Activated CD8-positive, alpha-beta memory T cell treated with anti-CD3 and anti-CD28 coated beads for 24 hours (primary cell): Measurements from ENCODE around the gene TMEM37.
A peak's percentile ranks its signal among the peaks of the same experiment; 100 is the strongest.
"Not testable (repeated sequence)": the region's sequence is repeated elsewhere in the genome, so short reads cannot be mapped to it uniquely, and the experiment has no call there.

ENCODE experiments used
- DNase-seq: peaks from one replicate; pipeline ENCODE4 v3.0.0-alpha.2; 2020

Gene TMEM37, protein sequence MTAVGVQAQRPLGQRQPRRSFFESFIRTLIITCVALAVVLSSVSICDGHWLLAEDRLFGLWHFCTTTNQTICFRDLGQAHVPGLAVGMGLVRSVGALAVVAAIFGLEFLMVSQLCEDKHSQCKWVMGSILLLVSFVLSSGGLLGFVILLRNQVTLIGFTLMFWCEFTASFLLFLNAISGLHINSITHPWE

DNA sequence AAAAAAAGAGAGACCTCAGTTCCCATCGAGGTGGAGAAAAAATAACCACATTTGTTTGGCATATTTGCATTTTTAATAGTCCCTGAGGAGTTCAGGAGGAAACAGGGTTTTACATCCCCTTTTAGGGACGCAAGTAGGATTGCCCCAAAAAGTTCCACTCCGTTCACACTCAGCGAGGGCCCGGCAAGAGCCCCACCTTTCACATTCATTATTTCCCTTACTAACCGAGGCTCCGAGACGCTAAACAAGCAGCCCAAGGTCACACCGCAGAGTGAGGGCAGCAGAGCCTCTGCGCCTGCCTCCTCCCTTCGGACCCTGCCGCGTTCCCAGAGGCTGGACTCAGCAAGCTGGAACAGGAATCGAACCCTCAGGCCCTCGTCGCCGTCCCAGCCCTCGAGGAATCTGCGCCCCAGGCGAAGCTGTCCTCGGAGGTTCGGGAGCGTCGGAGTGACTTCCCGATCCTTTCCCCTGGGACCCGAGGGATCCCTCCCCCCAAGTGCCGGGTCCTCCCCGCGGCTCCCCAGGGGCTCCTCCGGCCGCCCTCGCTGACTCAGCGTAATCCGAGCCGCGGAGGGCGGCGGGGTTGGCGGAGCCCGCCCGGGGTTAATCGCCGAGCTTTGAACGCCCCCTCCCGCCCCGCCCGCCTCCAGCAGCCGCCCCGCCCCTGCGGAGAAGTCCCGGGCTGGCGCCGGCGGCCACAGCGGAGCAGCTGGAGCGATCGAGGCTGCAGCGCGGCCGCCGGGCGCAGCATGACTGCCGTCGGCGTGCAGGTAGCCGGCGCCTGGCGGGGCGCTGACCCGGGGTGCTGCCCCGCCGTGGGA is at the start of gene TMEM37:
Gene TMEM37, plus strand, starts transcription at position 700 of the 821 bp plus-strand sequence. Its CDS starts 50 bp downstream, at position 750.
- peak; percentile 58 for DNase-seq

DNA sequence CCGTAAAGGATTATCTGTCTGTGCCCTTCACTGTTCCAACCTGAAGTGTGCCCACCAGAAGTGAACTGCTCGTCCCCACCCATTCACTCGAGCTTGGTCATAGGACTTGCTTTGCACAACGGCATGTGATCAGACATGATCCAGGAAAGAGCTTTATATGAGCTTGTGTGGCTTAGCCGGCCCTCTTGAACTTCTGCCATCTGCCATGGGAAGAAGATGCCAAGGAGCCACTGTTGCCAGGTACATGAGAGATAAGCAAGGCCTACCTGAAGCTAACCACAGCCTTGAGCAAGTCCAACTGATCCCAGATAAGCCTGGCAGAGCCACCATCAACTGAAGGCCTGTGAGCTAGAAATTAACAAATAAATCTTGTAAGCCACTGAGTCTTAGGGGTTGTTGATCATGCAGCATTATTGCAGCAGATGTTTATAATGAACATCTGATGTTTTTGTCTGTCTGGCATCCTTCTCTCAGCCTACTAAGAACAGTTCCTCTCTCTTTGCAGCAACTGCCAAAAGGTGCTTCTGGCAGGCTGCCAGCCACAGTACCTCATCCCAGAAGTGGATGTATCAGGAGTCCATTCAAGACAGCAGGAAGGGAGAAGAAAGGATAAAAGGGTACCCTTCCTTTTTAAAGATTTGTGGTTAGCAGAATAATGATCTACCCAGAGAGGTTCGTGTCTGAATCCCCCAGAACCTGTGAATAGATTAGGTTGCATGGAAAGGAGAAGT is 48.1 kb upstream of the TMEM37 start:
- DNase-seq: no peak

DNA sequence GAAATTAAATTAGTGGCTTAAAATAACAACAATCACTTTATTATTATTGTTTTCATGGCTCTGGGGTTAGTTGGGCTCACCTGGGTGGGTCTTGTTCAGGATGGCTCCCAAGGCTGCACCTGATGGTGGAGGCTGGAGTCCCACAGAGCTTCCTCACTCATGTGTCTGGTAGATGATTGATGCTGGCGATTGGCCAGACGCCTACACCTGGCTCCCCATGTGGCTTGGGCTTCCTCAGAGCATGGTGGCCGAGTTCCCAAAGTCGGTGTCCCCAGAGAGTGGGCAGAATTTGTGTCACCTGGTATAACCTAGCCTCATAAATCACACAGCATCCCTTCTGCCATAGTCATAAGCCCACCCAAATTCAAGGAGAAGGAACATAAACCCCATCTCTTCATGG is 46.7 kb upstream of the TMEM37 start:
- peak; percentile 40 for DNase-seq

DNA sequence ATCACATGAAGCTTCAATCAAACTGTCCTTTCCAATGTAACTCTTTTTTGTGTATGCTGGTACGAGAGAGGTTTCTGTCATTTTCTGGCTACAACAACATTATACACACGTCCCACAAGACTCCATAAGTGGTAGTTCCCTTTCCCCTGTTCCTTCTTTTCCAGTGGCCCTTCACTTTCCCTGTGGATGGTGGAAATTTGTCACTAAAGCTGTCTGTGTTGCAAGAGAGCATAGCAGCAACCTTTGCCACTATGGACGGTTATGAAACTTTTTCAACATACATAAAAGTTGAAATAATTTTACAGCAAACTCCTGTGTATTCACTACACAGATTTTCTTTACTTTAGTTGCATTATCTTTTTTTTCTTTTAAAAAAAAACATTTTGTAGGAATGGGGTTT is 46.2 kb upstream of the TMEM37 start:
- DNase-seq: no peak

DNA sequence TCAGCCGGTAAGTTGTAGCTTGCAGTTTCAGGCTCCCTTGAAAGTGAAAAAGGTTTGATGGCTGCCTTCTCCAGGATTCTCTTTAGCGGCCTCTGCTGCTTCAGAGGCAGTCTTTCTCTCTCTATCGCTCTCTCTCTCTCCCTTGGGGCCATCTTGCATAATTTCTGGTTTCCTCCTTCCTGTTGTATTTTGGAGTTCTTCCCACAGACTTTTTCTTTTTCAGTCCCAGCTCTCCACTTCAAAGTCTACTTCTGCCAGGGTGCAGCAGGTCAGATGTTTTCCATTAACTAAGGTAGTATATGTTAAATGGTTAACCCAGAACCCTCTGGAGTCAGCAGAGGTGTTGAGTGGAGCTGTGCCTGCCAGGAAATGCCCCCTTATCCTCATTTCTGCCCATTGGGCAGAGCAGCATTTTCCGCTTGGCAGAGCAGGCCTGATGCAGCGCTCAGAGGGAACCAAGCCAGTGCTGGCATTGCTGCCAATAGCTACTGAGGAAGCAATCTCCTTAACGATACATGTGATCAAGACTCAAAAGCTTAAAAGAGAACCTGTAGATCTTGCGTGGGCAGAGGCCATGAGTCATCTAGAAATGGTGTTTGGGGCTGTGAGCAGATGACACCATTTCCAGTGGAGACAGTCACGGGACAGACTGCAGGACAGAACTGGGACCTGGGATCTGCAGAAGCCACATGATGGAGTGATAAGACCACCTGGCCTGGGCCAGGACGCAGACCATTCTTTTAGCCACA is 44.1 kb upstream of the TMEM37 start:
- DNase-seq: peak; percentile 57

DNA sequence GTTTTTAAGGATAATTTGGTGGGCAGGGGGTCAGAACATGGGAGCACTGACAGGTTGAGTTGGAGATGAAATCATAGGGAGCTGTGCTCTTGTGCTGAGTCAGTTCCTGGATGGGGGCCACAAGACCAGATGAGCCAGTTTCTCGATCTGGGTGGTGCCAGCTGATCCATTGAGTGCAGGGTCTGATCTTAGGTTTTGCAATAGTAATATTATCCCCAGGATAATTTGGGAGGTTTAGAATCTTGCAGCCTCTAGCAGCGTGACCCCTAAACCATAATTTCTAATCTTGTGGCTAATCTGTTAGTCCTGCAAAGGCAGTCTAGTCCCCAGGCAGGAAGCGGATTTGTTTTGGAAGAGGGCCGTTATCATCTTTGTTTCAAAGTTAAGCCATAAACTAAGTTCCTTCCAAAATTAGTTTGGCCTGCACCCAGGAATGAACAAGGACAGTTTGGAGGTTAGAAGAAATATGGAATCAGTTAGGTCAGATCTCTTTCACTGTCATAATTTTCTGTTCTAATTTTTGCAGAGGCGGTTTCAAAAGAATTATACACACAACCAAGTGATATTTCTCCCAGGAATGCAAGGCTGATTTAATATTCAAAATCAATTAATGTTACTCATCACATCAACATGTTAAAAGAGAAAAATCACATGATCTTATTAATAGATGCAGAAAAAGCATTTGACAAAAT is 41.9 kb upstream of the TMEM37 start:
- DNase-seq: peak; percentile 32

DNA sequence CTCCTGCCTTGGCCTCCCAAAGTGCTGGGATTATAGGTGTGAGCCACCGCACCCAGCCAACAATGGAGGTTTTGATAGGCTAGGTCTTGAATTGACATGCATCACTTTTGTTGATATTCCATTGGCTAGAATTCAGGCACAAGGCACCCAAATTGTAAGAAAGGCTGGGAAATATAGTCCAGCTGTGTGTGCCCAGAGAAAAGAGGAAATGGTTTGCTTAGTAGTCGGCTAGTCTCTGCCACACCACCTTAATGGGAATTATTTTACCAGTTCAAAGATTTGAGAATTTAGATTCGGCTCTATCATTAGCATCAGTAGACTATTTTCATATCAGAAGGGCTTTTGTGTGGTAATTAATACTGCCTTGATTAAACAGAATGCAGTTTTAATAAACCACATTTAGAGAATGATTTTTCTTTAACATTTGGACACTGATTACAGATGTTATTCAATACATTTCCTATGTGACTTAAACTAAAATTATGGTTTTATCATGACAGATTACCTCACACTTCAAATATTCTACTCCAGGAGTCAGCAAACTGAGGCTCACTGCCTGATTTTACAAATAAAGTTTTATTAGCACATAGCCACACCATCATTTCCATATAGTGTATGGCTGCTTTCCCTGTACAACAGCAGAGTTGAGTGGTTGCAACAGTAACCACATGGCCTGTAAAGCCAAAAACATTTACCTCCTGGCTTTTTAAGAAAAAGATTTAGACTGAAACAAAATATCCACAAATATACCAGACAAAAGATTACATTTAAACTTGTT is 37.5 kb upstream of the TMEM37 start:
- no peak for DNase-seq

DNA sequence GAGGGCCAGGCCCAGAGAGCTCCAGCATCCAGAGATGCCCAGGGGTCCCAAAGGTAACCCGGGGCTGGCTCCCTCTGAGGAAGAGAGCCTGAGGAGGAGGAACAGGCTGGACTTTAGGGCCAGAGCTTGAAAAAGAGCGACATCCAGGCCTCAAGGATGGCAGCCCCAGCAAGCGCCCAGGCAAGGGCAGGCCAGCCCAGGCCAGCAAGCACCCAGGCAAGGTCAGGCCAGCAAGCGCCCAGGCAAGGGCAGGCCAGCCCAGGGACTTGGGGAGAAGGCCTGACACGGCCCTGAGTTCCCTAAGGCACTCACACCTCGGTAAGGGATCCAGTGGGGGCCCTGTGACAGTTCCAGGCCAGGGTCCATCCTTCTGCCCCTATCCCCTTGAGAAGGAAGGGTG is 34.5 kb upstream of the TMEM37 start:
- DNase-seq: peak; percentile 47

DNA sequence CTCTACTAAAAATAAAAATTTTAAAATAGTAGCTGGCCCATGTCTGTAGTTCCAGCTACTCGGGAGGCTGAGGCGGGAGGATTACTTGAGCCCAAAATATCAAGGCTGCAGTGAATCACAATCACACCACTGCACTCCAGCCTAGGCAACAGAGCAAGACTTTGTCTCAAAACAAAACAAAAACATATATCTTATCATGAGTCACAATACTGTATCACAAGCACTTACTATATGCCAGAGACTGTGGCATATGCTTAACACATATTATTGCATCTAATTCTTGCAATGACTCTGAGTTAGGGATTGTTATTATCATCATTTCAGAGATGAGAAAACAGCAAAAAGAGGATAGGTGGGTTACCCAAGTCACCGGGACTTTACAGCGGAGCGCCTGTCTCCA is 29.5 kb upstream of the TMEM37 start:
- DNase-seq: no peak

DNA sequence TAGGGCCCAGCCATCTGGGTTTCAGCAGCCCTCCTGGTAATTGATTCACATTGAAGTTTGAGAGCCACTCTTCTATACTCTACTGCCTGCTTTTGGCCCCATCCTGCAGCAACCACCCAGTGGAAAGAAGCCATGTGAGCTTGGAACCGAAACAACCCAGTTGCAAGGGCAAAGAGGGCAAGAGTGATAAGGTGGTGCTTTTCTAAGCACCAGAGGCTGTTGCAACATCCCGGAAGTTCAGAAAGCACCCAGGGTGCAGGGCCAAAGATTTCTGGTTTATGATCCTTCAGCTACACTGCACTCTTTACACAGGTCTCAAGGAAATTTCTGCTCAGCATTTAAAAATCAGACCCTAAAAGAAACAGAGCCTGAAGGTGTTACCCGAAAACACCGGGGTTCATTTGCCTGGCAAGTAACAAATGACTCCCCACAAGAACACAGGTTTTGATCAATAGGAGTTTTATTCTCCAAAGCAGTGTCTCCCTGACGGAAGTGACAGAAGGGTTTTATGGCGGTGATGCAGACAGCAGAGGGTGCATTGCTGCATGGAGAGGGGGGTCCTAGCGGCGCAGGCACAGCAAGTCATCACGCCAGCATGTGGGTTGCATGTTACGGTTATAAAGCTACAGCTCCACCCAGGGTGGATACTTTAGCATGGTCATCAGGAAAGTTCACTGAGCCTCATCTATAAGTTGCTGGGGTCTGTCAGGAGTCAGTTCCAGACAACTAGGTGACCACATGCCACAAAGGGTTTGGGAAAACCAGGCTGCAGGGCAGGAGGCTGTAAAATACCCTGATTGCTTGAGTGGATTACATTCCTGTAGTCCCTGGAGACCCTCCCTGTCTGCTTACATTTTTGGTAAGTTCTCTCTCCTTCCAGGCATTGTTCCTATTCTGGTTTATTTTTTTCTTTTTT is 28.8 kb upstream of the TMEM37 start:
- DNase-seq: peak; percentile 26

DNA sequence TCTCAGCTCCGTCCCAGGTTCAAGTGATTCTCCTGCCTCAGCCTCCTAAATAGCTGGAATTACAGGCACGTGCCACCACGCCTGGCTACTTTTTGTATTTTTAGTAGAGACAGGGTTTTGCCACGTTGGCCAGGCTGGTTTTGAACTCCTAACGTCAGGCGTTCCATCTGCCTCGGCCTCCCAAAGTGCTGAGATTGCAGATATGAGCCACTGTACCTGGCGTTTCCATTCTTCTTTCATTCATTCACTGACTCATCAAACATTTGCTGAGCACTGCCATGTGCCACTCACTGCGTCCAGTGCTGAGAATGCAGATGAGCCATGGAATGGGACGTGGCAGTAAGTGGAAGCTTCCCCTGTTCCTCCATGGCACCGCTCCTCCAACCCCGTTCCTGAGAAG is 28.0 kb upstream of the TMEM37 start:
- not testable (repeated sequence) for DNase-seq

DNA sequence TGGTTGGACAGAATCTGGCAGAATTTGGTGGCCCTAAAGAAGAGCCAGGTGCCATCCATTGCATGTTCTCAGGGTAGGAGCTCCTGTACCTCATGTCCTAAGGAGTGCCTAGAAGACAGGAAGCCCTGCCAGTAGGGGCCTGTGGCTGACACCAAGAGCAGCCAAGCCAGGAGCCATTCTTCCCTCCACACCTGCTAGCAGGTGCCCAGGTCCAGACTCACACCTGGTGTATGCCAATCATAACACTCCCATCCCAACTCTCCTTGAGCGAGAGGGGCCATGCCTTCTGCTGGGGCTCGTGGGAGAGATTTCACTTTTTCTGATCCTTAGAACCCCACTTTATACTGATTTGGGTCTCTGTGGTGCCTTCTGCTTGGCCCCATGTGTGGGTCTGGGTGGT is 26.5 kb upstream of the TMEM37 start:
- DNase-seq: peak; percentile 43

DNA sequence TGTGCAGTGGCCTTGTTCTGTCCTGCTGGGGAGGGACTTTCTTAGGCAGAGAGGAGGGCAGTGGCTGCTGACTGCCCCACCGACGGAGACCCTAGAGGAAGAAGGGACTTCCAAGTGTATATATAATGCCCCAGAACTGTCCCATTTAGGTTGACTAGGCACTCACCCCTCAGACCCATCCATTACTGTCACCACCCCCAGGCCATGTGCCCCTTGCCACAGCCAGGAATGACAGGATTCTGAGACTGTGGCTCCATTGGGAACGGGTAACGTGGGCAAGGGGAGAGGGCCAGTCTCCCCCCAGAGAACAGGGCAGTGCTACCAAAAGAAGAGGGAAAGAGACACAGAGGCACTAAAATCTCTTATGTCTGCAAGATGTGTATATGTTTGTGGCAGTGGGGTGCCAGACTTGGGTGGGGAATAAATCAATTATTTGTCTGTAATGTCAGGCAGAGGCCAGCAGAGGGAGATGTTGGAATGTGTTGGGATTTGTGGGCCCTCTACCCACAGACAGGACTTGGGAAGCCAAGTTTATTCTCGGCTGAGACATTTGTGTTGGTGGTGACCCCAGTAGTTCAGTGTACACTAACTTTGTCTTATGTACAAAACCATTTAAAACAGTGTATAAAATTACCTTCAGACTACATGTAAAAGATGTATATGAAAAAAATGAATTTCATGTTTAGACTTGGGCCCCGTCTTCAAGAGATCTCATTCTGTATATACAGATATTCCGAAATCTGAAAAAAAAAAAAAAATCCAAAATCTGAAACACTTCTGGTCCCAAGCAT is 24.0 kb upstream of the TMEM37 start:
- DNase-seq: peak; percentile 53

DNA sequence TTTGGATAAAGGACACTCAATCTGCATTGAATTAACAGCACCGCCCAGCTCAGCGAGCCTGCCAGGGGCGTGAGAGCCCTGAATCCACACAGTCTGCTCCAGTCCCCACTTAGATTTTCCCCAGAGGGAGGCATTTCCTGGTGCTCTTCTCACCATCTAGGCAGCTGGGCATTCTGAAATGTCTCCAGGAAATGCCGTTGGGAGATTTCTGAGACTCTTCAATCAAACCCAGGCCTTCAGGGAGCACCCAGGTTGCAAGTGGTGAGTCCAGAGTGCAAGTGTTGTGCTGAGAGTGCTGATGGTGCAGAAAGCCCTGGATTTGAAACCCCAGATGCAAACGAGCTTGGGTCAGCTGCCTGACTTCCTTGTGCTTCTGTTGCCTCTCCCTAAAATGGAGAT is 23.4 kb upstream of the TMEM37 start:
- peak; percentile 30 for DNase-seq

DNA sequence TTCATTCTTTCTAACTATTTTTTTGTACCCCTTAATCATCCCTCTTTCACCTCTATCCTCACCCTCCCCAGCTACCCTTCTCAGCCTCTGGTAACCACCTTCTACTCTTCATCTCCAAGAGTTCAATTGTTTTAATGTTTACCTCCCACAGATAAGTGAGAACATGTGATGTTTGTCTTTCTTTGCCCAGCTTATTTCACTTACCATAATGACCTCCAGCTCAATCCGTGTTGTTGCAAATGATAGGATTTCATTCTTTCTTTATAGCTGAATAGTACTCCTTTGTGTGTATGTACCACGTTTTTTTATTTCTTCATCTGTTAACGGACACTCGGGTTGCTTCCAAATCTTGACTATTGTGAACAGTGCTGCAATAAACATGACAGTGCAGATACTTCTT is 22.1 kb upstream of the TMEM37 start:
- no peak for DNase-seq

DNA sequence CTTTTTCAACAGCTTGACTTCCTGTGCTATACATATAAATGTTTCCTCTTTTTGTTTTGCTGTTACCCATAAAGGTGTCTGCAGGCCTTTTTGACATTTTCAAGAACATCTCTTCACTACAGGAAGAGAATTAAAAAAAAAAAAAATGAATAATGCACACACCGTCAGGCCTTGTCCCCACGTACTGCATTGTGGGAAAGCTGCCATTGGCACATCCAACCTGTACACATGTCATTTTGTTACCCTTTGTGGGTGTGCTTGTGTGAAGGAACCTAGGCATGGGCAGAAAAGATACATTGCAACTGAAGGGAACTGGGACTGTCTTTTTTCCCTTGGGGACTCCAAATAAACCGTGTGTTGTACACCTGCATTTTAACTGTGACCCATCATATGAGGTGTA is 16.8 kb upstream of the TMEM37 start:
- no peak for DNase-seq

DNA sequence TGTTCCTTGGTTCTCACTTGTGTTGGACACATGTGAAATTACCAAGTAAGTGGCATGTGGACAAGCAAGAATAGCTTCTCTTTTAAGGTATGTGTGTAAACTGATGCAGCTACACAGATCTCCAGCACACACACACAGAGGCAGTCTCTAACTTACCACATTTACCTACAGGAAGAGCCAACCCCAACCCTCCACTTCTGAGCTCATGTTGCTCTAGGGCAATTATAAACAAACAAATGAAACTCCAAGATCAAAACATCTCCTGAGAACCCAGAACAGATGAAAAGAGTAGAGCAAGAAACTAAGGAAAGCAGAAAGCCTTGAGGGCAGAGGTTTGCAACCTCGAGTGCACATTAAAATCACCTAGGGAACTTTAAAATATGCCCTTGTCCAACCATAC is 16.0 kb upstream of the TMEM37 start:
- no peak for DNase-seq

DNA sequence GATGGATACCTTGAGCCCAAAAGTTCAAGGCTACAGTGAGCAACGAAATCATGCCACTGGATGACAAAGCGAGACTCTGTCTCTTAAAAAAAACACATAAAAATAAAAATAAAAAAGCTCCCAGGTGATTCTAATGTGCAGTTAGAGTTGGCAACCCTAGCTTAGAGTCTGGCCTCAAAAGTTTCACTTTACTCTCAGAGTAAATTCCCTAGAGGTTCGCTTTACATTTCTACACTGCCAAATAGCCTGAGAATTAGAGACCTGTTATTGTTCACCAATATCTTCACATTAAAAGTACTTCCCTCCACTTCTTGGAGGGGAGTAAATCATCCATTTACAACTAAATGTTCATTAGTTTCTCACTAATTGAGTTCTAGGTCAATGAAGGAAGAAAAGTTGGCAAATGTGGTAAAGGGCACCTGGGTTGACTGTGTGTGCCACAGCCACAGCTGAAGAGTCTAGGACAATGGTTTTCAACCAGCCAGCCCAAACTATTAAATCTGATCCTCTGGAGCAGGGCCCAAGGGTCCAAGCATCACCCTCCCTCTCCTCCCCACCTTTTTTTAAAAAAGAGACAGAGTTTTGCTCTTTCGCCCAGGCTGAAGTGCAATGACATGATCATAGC is 15.2 kb upstream of the TMEM37 start:
- DNase-seq: no peak

DNA sequence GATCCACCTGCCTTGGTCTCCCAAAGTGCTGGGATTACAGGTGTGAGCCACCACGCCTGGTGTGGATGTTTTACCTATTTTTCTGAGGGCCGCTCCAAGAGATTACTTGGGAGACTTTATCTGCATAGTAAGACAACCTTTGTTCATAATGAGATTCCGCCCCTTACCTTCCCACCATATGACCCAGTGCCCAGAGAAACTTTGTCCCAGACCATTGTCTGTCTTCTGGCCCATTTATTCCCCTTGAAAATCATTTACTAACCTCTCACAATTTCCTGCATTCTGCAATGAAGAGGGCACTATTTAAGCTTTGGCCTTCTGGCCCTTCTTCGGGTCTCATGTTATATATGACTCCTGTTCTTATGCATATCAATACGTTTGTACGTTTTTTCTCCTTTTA is 13.7 kb upstream of the TMEM37 start:
- no peak for DNase-seq
